Hepatocyte (in vitro differentiated cells): ENCODE measurements around the gene SMAGP. TPM values are rescaled to one million over a fixed set of nuclear protein-coding genes. Genes with fewer than 3 reads are reported as not detected.
"Not testable (repeated sequence)": the region's sequence is repeated elsewhere in the genome, so short reads cannot be mapped to it uniquely, and the experiment has no call there.

Experiments used
- DNase-seq: peaks from one replicate; pipeline ENCODE4 v3.0.0-alpha.2; 2016; ENCODE audit warnings: low spot score
- H2AFZ ChIP-seq: fragments of 200-600 bp; sonication (generic); 2 replicates; pipeline ENCODE4 v1.6.0; 2016; ENCODE audit warnings: antibody characterized with exemption, mild to moderate bottlenecking
- H3K27ac ChIP-seq: fragments of 200-600 bp; sonication (generic); 2 replicates; pipeline ENCODE4 v1.5.1; 2016; ENCODE audit warnings: mild to moderate bottlenecking
- H3K27me3 ChIP-seq: fragments of 200-600 bp; sonication (generic); 2 replicates; pipeline ENCODE4 v1.6.1; 2016
- H3K36me3 ChIP-seq: fragments of 200-600 bp; sonication (generic); replicated peaks from 2 replicates; pipeline ENCODE4 v1.5.1; 2016; ENCODE audit warnings: low read depth; ENCODE audit not compliant: insufficient read depth
- H3K4me1 ChIP-seq: fragments of 200-600 bp; sonication (generic); 2 replicates; pipeline ENCODE4 v1.5.1; 2016; ENCODE audit warnings: mild to moderate bottlenecking, moderate library complexity; ENCODE audit not compliant: insufficient read depth
- H3K4me2 ChIP-seq: fragments of 200-600 bp; sonication (generic); 2 replicates; pipeline ENCODE4 v1.6.0; 2016
- H3K4me3 ChIP-seq: fragments of 200-600 bp; sonication (generic); 2 replicates; pipeline ENCODE4 v1.5.1; 2016; ENCODE audit warnings: mild to moderate bottlenecking
- H3K79me2 ChIP-seq: fragments of 200-600 bp; sonication (generic); 2 replicates; pipeline ENCODE4 v1.6.0; 2017; ENCODE audit warnings: mild to moderate bottlenecking
- H3K9me2 ChIP-seq: fragments of 200-600 bp; sonication (generic); replicated peaks from 2 replicates; pipeline ENCODE4 v1.6.0; 2017; ENCODE audit warnings: mild to moderate bottlenecking; ENCODE audit not compliant: insufficient read depth
- H3K9me3 ChIP-seq: fragments of 200-600 bp; sonication (generic); 2 replicates; pipeline ENCODE4 v1.5.1; 2016; ENCODE audit warnings: low read depth, mild to moderate bottlenecking
- H4K20me1 ChIP-seq: fragments of 200-600 bp; sonication (generic); 2 replicates; pipeline ENCODE4 v1.6.0; 2016; ENCODE audit warnings: mild to moderate bottlenecking; ENCODE audit not compliant: insufficient read depth, poor library complexity, severe bottlenecking
- EZH2 ChIP-seq: fragments of 200-600 bp; sonication (generic); IDR thresholded peaks from 2 replicates; pipeline ENCODE4 v1.6.1; 2016; ENCODE audit warnings: antibody characterized with exemption, mild to moderate bottlenecking, borderline replicate concordance
- EZH2phosphoT487 ChIP-seq: fragments of 200-600 bp; sonication (generic); IDR thresholded peaks from one replicate; pipeline ENCODE4 v1.6.1; 2018; ENCODE audit warnings: antibody characterized with exemption, mild to moderate bottlenecking, low read depth, moderate library complexity; ENCODE audit not compliant: unreplicated experiment, severe bottlenecking
- WGBS: methylation state at CpG from one replicate; pipeline ENCODE4 v1.1.6; 2016; ENCODE audit warnings: low lambda C conversion rate; ENCODE audit errors: missing lambda C conversion rate; 5-methylcytosine and 5-hydroxymethylcytosine counted together
- polyA plus RNA-seq: library from polyadenylated mRNA; unstranded; fragments of >200 nt; fragmentation: Nextera tagmentation; extraction: Ambion mirVana; gene quantifications from 2 replicates; pipeline ENCODE4 v1.2.1, GENCODE V29; 2016
- total RNA-seq: library from RNA; depleted of rRNA; stranded (reverse); fragments of >200 nt; gene quantifications from 2 replicates; pipeline ENCODE4 v1.2.3, GENCODE V29; 2014
- TF ChIP-seq, protein P1 (sequence below): fragments of 200-600 bp; sonication (generic); IDR thresholded peaks from 2 replicates; pipeline ENCODE4 v1.5.1; 2016; ENCODE audit warnings: antibody characterized with exemption, mild to moderate bottlenecking; ENCODE audit not compliant: poor library complexity

Gene SMAGP
- total and polyA plus RNA-seq, 2 experiments from 2014 or later = 16.5 to 28.3 TPM

DNA sequence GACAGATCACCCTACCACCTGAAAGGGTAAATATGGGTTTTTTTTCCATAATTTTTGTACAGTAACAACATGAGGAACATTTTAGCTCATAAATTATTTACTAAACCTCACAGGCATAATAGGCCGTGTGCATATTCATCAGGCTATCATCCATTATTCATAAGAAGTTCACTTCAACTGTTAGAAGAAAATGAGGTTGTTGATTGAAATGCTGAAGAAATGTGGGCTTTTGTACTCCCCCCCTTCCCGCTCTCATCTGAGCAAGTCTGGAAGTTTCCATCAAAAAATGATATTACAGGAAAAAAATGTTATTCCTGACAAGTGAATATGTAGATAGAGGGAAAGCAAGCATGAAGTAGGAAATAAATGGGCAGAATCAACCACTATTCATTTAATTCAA, 44.4 kb downstream of the SMAGP start:
- WGBS = 99% methylated on average over 2 of the region's 2 CpGs

DNA sequence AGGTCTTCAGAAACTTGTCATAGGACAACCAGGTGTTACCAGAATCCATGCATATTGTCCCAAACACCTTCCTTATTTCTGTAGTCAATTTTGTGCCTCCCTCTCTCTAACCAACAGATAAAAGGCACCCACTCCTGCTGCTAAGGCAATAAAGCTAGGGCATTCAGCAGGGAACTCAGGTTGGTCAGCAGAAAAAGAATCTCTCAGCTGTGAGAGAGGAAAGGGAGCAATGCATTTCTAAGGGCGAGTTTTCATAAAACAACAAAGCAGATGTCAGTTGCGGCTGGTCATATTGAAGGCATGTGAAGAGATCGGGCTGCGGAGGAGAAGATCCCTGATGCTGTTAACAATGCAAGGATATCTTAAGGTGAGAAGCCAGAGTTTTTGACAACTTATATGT, 45.0 kb downstream of the SMAGP start:
- H3K4me2 ChIP-seq = no peak overlapping the region

More for the DNA sequence above, 44.4 kb downstream of the SMAGP start:
- TF ChIP-seq EZH2phosphoT487 (no peak), EZH2 (no peak)
- TF ChIP-seq, protein P1, sequence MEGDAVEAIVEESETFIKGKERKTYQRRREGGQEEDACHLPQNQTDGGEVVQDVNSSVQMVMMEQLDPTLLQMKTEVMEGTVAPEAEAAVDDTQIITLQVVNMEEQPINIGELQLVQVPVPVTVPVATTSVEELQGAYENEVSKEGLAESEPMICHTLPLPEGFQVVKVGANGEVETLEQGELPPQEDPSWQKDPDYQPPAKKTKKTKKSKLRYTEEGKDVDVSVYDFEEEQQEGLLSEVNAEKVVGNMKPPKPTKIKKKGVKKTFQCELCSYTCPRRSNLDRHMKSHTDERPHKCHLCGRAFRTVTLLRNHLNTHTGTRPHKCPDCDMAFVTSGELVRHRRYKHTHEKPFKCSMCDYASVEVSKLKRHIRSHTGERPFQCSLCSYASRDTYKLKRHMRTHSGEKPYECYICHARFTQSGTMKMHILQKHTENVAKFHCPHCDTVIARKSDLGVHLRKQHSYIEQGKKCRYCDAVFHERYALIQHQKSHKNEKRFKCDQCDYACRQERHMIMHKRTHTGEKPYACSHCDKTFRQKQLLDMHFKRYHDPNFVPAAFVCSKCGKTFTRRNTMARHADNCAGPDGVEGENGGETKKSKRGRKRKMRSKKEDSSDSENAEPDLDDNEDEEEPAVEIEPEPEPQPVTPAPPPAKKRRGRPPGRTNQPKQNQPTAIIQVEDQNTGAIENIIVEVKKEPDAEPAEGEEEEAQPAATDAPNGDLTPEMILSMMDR = no peak
- Histone ChIP-seq H3K4me1 (no peaks in the 10 kb centered on the region), H3K9me2 (no peaks in the 10 kb centered on the region), H4K20me1 (no peaks in the 10 kb centered on the region), H3K4me3 (no peak overlapping the region), H3K79me2 (peaks cover 4% of the 10 kb centered on the region), H2AFZ (no peak overlapping the region), H3K27ac (no peak overlapping the region), H3K27me3 (no peaks in the 10 kb centered on the region), H3K36me3 (no peaks in the 10 kb centered on the region), H3K9me3 (no peaks in the 10 kb centered on the region), H3K4me2 (no peak overlapping the region)
- no peak for DNase-seq

DNA sequence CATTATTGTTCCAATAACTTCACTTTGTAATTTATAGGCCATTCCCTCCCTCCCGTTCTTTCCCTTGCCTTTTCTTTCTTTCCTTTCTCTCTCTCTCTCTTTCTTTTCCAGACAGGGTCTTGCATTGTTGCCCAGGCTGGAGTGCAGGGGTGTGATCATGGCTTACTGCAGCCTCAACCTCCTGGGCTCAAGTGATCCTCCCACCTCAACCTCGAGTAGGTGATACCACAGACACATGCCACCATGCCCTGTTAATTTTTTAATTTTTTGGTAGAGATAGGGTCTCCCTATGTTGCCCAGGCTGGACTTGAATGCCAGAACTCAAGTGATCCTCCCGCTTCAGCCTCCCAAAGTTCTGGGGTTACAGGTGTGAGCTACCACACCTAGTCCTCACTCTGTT, 45.6 kb downstream of the SMAGP start:
- H3K27me3 ChIP-seq = no peaks in the 10 kb centered on the region
- TF ChIP-seq EZH2 = no peak
- TF ChIP-seq EZH2phosphoT487 = no peak
- TF ChIP-seq, protein P1 = no peak
- H3K4me1 ChIP-seq = peaks cover under 1% of the 10 kb centered on the region
- no peak overlapping the region for H3K4me3 ChIP-seq
- H3K36me3 ChIP-seq = no peaks in the 10 kb centered on the region
- DNase-seq = no peak
- no peaks in the 10 kb centered on the region for H4K20me1 ChIP-seq
- H3K9me2 ChIP-seq = no peaks in the 10 kb centered on the region
- H3K4me2 ChIP-seq = no peak overlapping the region
- H3K9me3 ChIP-seq = no peaks in the 10 kb centered on the region
- peaks cover 9% of the 10 kb centered on the region for H3K79me2 ChIP-seq
- 90% methylated on average over 3 of the region's 3 CpGs for WGBS
- H3K27ac ChIP-seq = no peak overlapping the region
- no peak overlapping the region for H2AFZ ChIP-seq

More for the DNA sequence above, 45.0 kb downstream of the SMAGP start:
- Histone ChIP-seq H3K79me2 (peaks cover 5% of the 10 kb centered on the region), H3K27ac (no peak overlapping the region), H3K9me2 (no peaks in the 10 kb centered on the region), H3K4me1 (no peaks in the 10 kb centered on the region), H3K36me3 (no peaks in the 10 kb centered on the region), H4K20me1 (no peaks in the 10 kb centered on the region), H3K4me3 (no peak overlapping the region), H2AFZ (no peak overlapping the region), H3K27me3 (no peaks in the 10 kb centered on the region), H3K9me3 (no peaks in the 10 kb centered on the region)
- TF ChIP-seq EZH2 = no peak
- no peak for TF ChIP-seq EZH2phosphoT487
- TF ChIP-seq, protein P1 = no peak
- 88% methylated on average over 4 of the region's 4 CpGs for WGBS
- DNase-seq = no peak

DNA sequence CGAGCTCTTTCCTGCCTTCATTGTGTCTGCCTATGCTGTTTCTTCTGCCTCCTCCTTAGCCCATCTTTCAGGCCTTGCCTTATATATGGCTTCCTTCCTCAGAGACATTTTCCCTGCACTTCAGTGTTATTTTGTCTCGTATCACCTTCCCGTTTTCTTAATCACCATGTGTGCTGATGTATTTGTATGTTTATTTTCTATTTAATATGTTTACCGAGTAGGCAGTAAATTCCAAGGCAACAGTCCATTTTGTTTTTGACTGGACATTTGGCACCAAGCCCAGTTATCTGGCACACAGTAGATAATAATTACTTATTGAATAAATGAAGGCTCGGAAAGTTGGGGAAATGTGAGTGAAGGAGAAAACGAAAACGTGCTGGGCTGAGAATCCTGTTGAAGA, 47.8 kb downstream of the SMAGP start:
- Histone ChIP-seq H4K20me1 (no peaks in the 10 kb centered on the region), H3K4me1 (peaks cover 14% of the 10 kb centered on the region), H3K9me2 (no peaks in the 10 kb centered on the region), H3K4me2 (no peak overlapping the region), H3K4me3 (no peak overlapping the region), H3K27me3 (no peaks in the 10 kb centered on the region), H3K9me3 (no peaks in the 10 kb centered on the region), H3K27ac (no peak overlapping the region), H3K36me3 (no peaks in the 10 kb centered on the region), H2AFZ (no peak overlapping the region), H3K79me2 (peaks cover 9% of the 10 kb centered on the region)
- TF ChIP-seq EZH2 = no peak
- TF ChIP-seq, protein P1 = no peak
- TF ChIP-seq EZH2phosphoT487 = no peak
- DNase-seq = no peak
- 54% methylated on average over 7 of the region's 7 CpGs for WGBS

DNA sequence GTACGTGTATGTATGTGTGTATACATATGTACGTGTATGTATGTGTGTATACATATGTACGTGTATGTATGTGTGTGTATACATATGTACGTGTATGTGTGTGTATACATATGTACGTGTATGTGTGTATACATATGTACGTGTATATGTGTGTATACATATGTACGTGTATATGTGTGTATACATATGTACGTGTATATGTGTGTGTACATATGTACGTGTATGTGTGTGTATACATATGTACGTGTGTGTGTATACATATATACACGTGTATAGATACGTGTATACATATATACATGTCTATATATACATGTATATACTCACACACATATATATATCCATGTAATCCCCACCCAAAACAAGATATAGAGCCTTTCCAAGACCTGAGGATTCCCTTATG, 50.4 kb downstream of the SMAGP start:
- WGBS = 94% methylated on average over 12 of the region's 12 CpGs
- H3K36me3 ChIP-seq, H3K9me2 ChIP-seq, DNase-seq, H2AFZ ChIP-seq, H3K9me3 ChIP-seq, H4K20me1 ChIP-seq, H3K27me3 ChIP-seq, H3K4me3 ChIP-seq, H3K79me2 ChIP-seq: not testable (repeated sequence)
- H3K27ac ChIP-seq = peak overlapping the region; percentile 83
- peaks cover 14% of the 10 kb centered on the region for H3K4me1 ChIP-seq
- H3K4me2 ChIP-seq = peak overlapping the region; percentile 82
